ENCODE results near the gene FRMD5. TPM values are rescaled to one million over a fixed set of nuclear protein-coding genes. Genes with fewer than 3 reads are reported as not detected.

The FRMD5 gene
- total RNA-seq, 1 experiment from 2014 or later, result 27.2 TPM

- no peaks in the 10 kb centered on the region for H3K27me3 ChIP-seq (ENCODE audit: insufficient read depth, low read length)
- H3K9ac ChIP-seq (ENCODE audit: low read length), result no peak overlapping the region
- RAD21 ChIA-PET (ENCODE audit: low non-redundant PET in 1 of 2, low total read pairs in 2 of 2, uncharacterized antibody in 2 of 2, unreplicated experiment in 2 of 2), result no interaction called here
- peaks cover 0 to 3% of the 10 kb centered on the region in 2 experiments; a peak in 1 of 4 replicates for H3K4me1 ChIP-seq (ENCODE audit: control insufficient read depth in 1 of 2, insufficient read depth in 2 of 2, low read length in 2 of 2)
- no peak overlapping the region for H2AFZ ChIP-seq (ENCODE audit: low read depth, low read length, poor library complexity, severe bottlenecking)
- H4K20me1 ChIP-seq (ENCODE audit: insufficient read depth), result no peaks in the 10 kb centered on the region
- H3K36me3 ChIP-seq (ENCODE audit: control insufficient read depth in 1 of 2, insufficient read depth in 2 of 2, low read length in 2 of 2), result no peaks in the 10 kb centered on the region
- no peaks in the 10 kb centered on the region for H3K9me3 ChIP-seq (ENCODE audit: control insufficient read depth in 1 of 2, insufficient read depth in 1 of 2, low read depth in 1 of 2, low read length in 2 of 2)
- H3K9me2 ChIP-seq (ENCODE audit: insufficient read depth), result no peaks in the 10 kb centered on the region
- H3K79me2 ChIP-seq (ENCODE audit: insufficient read depth, low read length), result peaks cover 64% of the 10 kb centered on the region
- TF ChIP-seq SRF (IDR thresholded peaks at IDR 0.05; ENCODE audit: low read depth) (no peak), POLR2AphosphoS5 (IDR thresholded peaks at IDR 0.05; ENCODE audit: low read depth, low read length) (no peak), RAD21 (IDR thresholded peaks at IDR 0.05; ENCODE audit: low read depth) (no peak), CBX3 (IDR thresholded peaks at IDR 0.05; ENCODE audit: low read depth) (no peak), SIN3A (IDR thresholded peaks at IDR 0.05; ENCODE audit: low read depth) (no peak), EGR1 (IDR thresholded peaks at IDR 0.05; ENCODE audit: low read depth) (no peak), CTCF (IDR thresholded peaks at IDR 0.05 in 2 of 3, conservative IDR thresholded peaks at IDR 0.05 in 1 of 3; ENCODE audit: borderline replicate concordance in 1 of 3, insufficient read depth in 1 of 3, low read depth in 2 of 3, low read length in 2 of 3) (no peak), EZH2 (IDR thresholded peaks at IDR 0.05) (no peak), FOSL1 (IDR thresholded peaks at IDR 0.05; ENCODE audit: low read depth) (no peak), REST (IDR thresholded peaks at IDR 0.05; ENCODE audit: low read depth) (no peak), TCF7L2 (IDR thresholded peaks at IDR 0.05; ENCODE audit: borderline replicate concordance, extremely low read depth, insufficient read depth, insufficient read length) (no peak), ZNF274 (IDR thresholded peaks at IDR 0.05; ENCODE audit: low read depth, low read length) (no peak), JUND (IDR thresholded peaks at IDR 0.05) (no peak)
- TF ChIP-seq, protein P1, sequence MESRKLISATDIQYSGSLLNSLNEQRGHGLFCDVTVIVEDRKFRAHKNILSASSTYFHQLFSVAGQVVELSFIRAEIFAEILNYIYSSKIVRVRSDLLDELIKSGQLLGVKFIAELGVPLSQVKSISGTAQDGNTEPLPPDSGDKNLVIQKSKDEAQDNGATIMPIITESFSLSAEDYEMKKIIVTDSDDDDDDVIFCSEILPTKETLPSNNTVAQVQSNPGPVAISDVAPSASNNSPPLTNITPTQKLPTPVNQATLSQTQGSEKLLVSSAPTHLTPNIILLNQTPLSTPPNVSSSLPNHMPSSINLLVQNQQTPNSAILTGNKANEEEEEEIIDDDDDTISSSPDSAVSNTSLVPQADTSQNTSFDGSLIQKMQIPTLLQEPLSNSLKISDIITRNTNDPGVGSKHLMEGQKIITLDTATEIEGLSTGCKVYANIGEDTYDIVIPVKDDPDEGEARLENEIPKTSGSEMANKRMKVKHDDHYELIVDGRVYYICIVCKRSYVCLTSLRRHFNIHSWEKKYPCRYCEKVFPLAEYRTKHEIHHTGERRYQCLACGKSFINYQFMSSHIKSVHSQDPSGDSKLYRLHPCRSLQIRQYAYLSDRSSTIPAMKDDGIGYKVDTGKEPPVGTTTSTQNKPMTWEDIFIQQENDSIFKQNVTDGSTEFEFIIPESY (IDR thresholded peaks at IDR 0.05; ENCODE audit: extremely low read depth, insufficient replicate concordance, low read length), result no peak
- TF ChIP-seq, protein P2, sequence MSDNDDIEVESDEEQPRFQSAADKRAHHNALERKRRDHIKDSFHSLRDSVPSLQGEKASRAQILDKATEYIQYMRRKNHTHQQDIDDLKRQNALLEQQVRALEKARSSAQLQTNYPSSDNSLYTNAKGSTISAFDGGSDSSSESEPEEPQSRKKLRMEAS (IDR thresholded peaks at IDR 0.05), result no peak
- DNase-seq (ENCODE audit: low read depth, low spot score), result no peak
- BruUV-seq (replicated peaks), result no TSS peak
- CTCF ChIA-PET, result no interaction called here
- H3K27ac ChIP-seq (ENCODE audit: low read depth, low read length), result no peak overlapping the region
- ATAC-seq, result no peak
- intact Hi-C loops (cut with micrococcal nuclease), result no loop called here
- POLR2A ChIA-PET, result no interaction called here
- H3K4me2 ChIP-seq (ENCODE audit: low read length), result no peak overlapping the region
- H3K4me3 ChIP-seq (replicated peaks in 1 of 2; ENCODE audit: low read depth in 1 of 2, low read length in 2 of 2), result no peak overlapping the region
These were observed 47.4 kb downstream of the FRMD5 start for GRCh38 chr15:44147636-44148035.
